Gastroesophageal sphincter (tissue), 3 donors: Measurements from ENCODE around the gene CCDC177.

Source experiments
- EP300 ChIP-seq: sonication (generic); formaldehyde crosslinking; IDR thresholded peaks from one replicate; pipeline ENCODE4 v1.6.1; 2017; ENCODE audit warnings: antibody characterized with exemption, mild to moderate bottlenecking
- POLR2A ChIP-seq, 2 donors: fragments of 450-650 bp; IDR thresholded peaks; one replicate each; pipeline ENCODE4 v1.6.1; 2017; ENCODE audit warnings: antibody characterized with exemption in 2 of 2, mild to moderate bottlenecking in 2 of 2, moderate library complexity in 1 of 2
- TF ChIP-seq, protein P1 (sequence below), 4 experiments: fragments of 200-600 bp in 2 of 4; fragments of 450-650 bp in 2 of 4; sonication (generic) in 1 of 4; IDR thresholded peaks; one replicate each; pipeline ENCODE4 v1.5.1; 2017 to 2019; ENCODE audit warnings: antibody characterized with exemption in 4 of 4, mild to moderate bottlenecking in 2 of 4, moderate library complexity in 2 of 4

- TF ChIP-seq, protein P1, sequence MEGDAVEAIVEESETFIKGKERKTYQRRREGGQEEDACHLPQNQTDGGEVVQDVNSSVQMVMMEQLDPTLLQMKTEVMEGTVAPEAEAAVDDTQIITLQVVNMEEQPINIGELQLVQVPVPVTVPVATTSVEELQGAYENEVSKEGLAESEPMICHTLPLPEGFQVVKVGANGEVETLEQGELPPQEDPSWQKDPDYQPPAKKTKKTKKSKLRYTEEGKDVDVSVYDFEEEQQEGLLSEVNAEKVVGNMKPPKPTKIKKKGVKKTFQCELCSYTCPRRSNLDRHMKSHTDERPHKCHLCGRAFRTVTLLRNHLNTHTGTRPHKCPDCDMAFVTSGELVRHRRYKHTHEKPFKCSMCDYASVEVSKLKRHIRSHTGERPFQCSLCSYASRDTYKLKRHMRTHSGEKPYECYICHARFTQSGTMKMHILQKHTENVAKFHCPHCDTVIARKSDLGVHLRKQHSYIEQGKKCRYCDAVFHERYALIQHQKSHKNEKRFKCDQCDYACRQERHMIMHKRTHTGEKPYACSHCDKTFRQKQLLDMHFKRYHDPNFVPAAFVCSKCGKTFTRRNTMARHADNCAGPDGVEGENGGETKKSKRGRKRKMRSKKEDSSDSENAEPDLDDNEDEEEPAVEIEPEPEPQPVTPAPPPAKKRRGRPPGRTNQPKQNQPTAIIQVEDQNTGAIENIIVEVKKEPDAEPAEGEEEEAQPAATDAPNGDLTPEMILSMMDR (IDR thresholded peaks at IDR 0.05): no peak
- no peak for TF ChIP-seq EP300
- TF ChIP-seq POLR2A (IDR thresholded peaks at IDR 0.05): no peak
These were observed 26.1 kb downstream of the CCDC177 start for GRCh38 chr14:69548566-69548965.
